GM18508 (cell line): Measurements from ENCODE around the gene KIF26B.

Experiments
- ATAC-seq: cut with Tn5 transposase; IDR thresholded peaks from one replicate; pipeline ENCODE4 v1.9.1; 2021; ENCODE audit warnings: moderate number of reproducible peaks; ENCODE audit not compliant: insufficient read depth, unreplicated experiment

KIF26B gene

DNA sequence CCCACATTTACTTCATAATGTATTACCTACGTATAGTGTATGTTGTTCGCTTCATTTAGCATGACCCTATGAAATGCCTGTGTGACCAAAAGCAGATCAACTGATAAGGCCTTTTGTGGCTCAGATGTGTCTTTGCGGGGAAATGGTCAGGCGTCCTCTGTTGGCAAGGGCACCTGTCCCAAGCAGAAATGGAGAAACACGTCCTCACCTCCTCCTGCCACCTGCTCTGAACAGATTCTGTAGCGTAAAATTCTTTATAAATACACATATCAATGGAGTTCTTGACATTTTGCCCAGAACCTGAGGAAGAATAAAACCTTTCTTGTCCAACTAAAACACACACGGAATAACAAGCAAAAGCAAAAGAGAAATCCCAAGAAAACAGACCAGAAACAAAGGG, 417.9 kb downstream of the KIF26B start:
- no peak for ATAC-seq

DNA sequence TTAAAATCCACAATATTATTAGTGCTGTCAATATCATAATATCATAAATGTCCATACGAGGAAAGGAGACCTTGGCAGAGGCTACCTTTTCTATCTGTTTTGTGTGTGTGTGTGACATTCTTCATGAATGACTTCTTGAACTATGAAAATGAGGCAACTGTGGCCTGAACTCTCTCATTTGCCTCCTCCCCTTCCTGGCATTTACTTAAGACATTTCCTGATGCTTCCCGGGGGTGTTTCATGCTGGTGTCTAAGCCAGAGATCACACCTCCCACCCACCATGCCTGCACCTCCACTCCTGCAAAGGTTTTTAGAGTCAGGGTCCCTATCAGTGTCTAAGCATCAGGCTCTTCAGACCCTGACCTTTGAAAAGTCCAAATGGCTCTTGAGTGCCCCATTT, 420.9 kb downstream of the KIF26B start:
- ATAC-seq, result no peak

DNA sequence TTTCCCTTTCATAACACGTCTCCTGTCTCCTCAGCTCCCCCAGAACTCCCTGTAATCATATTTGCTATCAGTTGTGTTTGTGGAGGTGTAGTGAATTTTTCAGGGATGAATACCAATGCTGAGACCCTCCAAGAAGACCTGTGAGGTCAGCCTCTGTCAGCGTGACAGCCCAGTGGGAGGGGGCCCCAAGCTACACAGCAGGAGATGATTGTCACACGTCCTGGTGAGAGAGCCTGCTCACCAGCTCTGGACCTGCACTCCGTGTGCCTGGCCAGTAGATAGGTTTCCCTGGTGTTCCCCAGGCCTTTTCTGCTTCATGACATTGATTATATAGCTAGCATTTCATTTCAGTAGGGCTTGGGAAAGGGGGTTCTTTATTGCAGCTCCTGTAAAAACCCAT, 421.5 kb downstream of the KIF26B start:
- no peak for ATAC-seq

DNA sequence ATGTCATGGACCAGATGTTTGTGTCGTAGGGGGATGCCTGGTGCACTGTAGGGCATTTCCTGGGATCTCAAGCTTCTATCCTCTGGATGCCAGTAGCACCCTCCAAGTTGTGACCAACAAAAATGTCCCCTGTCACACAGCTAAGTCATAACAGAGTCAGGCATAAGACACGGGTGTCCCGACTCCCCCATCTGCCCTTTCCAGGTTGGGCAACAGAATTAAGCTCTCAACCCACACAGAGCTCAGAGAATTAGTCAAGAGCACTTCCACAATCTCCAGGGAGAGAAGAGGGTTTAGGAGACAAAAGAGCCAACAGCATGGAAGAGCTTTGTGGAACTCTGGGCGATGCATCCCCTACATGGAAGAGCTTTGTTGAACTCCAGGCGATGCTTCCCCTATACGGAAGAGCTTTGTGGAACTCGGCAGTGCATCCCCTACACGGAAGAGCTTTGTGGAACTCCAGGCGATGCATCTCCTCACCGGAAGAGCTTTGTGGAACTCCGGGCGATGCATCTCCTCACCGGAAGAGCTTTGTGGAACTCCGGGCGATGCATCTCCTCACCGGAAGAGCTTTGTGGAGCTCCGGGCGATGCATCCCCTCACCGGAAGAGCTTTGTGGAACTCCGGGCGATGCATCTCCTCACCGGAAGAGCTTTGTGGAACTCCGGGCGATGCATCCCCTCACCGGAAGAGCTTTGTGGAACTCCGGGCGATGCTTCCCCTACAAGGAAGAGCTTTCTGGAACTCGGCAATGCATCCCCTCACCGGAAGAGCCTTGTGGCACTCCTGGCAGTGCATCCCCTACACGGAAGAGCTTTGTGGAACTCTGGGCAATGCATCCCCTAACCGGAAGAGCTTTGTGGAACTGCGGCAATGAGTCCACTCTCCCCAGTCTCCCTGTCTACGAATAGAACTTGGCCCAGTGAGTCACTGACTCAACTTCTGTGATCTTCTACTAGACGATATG, 422.7 kb downstream of the KIF26B start:
- ATAC-seq, result no peak

DNA sequence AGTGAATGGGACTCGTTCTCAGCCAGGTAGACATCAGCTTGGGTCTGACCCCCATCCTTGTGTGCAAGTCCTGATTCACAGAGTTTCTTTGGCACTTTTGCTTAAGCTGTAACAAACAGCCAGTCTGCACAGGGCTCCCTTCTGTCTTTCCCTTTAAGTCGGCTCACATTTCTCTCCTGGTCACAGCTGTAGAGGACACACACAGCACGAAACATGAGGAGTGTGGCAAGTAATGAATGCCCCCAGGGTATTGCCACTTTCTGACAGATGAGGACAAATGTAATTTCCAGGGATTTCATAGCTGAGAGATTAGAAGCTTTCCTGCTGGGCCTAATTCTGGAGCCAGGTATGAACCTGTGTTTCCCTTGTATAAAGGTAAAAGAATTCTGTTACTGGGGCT, 423.5 kb downstream of the KIF26B start:
- no peak for ATAC-seq

DNA sequence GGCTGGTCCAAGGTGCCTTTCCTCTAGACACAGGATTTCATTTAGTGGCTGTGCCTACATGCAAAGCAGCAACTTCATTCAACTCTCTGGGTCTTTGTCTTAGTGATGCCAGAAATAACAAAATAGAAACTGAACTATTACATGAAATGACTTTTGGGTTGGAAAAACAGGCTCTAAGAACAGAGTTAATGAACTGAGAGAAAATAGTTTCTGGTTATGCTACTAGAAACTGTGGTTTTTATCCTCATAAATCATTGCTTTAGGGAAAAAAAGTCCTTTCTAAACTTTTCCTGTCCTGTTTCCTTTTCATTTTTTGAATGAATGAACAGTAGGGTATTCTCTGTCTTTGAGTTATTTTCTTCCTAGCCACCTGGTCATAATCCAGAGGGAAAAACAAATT, 424.0 kb downstream of the KIF26B start:
- no peak for ATAC-seq

DNA sequence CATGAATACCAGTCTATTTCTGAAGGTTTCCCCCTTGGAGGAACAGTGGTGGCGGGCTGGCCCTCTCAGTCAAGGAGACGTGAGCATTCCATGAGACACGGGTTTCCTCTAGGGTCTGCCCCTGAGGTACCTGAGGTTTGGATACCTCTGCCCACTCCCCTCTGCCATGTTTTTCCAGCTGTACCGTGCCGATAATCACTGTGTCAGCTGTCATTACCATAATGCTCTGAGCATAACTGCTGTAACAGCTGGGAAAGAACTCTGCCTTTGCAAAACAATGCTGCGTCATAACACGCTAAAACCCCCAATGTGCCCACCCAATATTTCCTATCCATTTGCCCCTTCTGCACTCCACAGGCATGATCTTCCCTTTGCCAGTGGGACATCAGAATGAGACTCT, 425.1 kb downstream of the KIF26B start:
- no peak for ATAC-seq

DNA sequence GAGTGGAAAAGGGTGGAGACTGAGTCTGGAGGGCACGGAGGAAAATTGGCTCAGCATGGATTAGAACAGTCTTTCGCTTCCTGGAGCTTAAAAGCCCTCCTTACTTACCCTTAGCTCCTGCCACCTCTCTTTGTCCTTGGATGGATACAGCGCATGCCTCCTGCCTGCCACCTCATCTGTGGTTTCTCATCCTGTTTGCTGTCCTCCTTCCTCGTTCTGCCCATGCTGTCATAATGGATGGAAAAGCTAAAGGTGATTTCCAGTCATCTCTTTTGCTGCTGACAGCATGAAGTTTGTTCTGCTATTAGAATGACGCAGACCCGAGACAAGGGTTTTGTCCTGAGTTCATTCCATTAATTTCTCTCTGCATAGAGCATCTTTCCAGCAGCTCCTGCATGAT, 425.9 kb downstream of the KIF26B start:
- ATAC-seq, result no peak

DNA sequence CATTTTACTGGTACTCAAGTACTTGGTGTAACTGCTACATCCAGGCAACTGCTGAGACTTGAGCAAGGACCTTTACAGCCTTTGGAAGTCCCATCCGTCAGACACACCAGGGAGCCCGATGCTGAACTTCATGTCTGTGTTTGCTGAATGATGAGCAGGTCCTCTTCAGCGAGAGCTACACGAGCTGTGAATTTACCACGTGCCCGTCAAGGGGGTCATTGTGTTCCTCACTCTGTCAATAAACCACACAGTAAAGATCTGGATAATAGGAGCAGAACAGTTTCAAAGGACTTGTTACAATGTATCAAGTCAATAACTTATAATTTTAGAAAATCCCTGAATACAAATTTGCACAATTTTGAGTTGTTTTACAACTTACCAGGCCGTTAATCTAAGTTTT, 427.2 kb downstream of the KIF26B start:
- no peak for ATAC-seq

DNA sequence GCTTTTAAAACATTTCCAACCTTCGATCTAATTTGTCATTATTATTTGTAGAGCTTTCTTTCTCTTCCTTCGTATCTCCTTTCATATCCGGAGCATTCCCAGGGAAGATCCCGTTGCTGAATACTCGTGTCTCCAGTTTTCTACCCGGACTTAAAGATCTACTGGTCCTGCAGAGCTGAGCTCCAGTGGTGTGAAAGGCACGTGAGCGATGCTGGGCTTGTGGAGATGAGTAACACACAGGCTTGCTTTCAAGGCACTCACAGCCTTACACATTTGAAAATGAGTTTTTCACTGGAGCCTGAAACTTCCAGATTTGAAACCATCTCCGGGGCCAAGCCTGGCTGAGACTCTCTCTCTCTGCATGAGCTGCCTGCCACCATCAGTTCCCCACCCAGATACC, 428.3 kb downstream of the KIF26B start:
- ATAC-seq, result no peak

DNA sequence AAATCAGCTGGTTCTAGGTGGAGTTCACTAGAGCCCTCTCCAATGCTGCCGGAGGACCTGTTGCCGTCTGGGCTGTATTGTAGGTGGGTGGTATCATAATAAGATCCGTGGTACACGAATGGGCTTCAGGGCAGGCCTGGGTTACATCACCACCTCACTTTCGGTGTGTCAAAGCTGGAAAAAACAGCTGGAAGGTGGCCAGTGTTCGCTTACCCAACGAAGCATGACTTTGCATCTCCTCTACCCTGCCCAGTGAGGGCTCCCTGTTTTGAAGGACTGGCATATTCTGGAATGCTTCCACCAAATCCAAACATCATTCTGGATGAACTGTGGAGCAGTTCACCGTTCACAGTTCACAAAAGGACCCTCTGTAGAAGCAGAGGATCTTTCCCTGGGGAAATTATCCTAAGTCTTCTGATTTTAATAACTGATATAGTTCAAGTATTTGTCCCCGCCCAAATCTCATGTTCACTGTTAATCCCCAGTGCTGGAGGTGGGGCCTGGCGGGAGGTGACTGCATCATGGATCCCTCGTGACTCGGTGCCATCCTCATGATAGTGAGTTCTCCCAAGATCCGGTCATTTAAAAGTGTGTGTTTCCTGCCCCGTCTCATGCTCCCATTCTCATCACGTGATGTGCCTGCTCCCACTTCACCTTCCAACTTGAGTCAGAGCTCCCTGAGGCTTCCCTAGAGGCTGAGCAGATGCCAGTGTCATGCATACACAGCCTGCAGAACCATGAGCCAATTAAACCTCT, 429.0 kb downstream of the KIF26B start:
- no peak for ATAC-seq

DNA sequence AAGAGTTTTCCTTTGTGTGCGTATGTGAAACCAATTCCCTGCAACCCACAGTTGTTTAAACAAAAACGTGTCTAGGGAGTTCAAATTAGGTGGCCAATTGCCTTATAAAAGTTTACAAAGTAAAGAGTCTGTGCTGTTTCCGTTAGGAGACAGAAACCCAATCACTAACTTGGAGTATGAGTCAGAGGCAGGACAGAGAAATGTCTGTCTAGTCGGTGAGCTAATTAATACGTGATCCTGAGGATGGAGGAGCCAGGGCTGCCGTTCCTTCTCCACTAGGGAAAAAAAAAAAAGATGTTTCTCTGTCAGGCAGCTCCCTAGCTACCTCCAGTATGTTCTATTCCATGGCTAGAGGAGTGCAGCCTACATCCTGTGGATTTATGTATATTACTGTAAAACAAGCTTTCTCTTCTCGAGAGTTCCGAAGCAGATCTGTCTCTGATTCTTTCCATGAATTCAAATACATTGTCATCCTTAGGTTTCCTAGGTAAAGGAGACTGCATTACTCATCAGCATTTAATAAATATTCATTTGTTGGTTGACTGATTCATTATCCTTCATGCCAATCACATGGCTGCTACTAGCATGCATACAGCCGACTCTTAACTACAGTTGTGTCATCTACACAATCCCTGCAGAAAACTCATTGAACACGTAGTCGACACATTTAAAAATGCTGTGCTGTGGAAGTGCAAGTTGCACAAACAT, 430.6 kb downstream of the KIF26B start:
- ATAC-seq, result no peak

DNA sequence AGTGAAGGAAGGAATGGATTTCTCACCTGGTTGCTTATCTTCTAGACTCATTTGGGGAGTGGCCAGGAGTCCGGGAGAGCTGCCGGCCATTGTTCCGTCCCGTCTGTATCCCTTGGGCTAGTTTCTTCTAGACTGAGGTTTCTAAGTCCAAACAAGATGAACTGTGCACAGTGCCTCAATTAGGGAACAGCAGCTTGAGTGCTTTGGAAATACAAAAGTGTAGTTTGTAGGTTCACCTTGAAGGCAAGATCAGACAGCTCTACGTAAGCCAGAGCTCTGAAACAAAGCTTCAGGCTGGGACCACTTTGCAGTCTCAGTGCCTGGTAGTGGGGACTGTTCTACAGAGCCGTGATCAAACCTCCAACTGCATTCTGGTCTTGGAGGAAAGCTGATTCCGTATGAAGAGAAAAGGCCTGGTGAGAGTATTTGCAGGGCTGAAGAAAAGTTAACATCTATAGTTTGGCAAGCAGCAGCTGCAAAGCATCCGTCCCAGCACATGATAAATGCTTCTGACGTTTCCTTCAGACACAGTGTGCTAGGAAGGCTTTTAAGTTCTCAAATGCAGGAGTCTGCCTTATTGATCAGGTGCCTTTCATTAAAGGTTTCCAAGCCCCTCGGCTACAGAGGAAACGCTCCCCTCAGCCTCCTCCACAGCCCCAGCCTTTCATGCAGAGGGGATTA, 432.8 kb downstream of the KIF26B start:
- no peak for ATAC-seq

DNA sequence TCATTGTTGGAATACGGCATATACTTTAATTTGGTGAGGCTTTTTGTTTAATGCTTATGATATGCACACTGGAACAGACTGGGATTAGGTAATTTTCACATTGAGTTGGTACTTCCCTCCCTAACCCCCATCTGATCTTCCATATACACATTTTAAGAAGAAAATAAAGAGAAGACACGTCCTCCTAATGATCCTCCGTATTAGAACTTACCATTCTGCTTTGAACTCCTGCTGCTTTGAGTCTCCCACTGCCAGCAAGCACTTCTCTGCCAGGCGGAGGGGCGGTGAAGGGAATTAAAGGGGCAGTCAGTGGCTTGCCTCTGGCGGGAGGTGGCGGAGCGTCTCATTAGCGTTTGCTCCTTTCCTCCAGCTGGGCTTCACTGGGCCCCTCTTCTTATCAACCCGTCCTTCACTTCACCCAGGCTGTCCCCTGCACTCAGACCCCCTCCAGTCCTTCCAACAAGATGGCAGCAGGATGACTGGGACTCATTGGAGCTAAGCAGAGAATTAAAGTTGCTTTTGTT, 433.4 kb downstream of the KIF26B start:
- ATAC-seq, result no peak

DNA sequence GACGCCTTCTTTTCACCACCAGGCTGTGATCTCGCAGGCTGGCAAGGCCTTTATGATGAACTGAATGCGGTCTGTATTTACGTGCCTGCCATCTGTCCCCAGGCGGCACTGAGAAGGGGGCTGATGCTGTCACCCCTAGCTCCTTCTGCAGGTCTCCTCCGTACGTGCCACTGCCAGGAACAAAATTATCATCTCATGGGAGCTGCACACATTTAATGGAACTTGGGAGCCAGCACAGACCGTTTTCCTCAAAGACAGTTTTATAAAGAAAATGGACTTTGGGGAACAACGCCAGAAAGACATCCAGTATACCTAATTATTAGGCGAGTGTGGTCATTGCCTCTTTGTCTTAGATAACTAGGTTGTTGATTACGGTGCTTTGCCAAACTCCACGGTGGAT, 434.5 kb downstream of the KIF26B start:
- no peak for ATAC-seq

DNA sequence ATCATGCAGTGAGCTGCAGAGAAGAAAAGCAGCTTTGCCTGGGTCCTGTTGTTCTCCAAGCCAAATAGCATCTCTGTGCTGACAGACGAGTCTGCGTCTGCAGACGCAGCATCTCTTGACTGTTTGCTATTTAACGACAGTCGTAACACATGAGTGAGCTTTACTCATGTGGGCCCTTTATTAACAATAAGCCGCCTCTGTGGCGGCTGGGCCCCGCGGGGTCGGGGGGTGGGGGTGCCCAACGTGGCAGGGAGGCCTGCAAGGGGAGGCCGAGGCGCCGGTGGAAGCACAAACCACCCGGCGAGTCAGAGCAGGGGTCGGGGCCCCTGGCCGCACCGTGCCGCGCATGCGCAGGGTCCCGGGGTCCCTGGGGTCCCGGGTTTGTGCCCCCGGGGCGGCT, 435.1 kb downstream of the KIF26B start:
- no peak for ATAC-seq

DNA sequence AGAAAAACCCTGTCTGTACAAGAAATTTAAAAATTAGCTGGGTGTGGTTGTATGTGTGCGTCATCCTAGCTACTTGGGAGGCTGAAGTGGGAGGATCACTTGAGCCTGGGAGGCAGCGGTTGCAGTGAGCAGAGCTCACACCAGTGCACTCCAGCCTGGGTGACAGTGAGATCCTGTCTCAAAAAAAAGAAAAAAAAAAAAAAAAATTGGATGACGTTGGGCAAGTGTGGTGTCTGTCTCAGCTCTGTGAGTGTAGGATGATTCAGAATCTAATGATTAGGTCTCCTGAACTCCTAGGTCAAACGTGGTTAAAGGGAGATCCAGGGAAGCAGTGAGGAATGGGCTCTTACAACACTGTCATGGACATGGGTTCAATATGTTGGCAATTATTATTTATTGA, 435.9 kb downstream of the KIF26B start:
- ATAC-seq, result no peak

DNA sequence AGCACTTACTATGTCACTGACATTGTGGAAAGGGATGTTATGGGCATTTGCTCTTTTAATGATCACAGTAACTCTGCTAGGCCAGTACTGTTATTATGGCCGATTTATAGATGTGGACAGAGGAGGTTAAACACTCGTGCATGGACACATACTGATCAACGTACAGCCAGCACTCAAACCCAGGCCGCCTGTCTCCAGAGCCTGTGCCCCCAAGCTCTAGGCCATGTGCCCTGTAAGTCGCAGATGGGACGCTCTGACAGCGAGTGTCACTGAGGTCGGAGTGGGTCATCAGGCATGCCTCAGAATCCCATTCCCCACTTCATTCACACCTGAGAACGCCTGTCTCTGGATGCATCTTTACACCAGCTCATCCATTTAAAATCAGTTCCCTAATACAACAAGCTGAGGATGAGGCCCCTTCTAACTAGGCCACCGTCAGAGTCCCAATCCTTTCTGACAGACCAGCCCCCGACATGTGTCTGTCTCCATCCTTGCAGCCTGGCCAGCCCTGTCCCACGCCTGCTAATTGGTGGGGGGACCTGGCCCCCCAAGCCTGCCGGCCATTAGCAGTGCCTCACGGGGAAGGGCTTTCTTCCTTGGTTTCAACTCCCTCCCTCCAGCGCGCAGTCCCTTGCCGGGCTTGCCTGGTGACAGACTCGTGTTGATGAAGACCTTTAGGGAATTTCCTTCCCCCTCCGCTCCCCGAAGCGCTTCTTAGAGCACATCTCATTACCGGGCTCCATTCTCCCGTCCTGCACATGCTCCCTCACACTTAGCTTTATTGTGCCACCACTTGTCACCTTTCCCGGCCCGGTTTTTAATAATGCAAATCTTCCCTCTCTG, 436.8 kb downstream of the KIF26B start:
- no peak for ATAC-seq

DNA sequence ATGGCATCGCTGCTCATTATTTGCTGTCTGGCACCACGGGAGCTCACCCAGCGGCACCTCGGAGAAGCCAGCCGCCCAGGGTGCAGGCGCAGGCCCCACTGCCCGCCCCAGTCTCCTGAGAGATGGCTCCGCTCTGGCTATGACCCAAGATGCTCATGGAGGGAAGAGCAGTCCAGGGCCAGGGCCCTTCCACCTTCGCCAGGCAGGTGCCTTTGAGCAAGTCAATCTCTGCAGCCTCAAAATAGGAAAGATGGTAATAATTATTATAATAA, 437.3 kb downstream of the KIF26B start:
- no peak for ATAC-seq
